Liver (tissue), 9 donors: ENCODE results near the gene EPB41L4B. TPM values are rescaled to one million over a fixed set of nuclear protein-coding genes. Genes with fewer than 3 reads are reported as not detected.

ENCODE experiments used
- DNase-seq: peaks from one replicate; pipeline ENCODE4 v3.0.0-alpha.2; 2017; ENCODE audit warnings: low spot score
- H3K27ac ChIP-seq, 2 donors: one replicate each; pipeline ENCODE4 v1.7.0; 2013; ENCODE audit warnings: inconsistent platforms in 2 of 2, low read length in 2 of 2, control low read depth in 1 of 2, low read depth in 1 of 2, mild to moderate bottlenecking in 1 of 2
- H3K27me3 ChIP-seq, 4 donors: one replicate each; pipeline versions ENCODE4 v1.6.1 to v1.7.0; 2013; ENCODE audit warnings: low read length in 3 of 4, inconsistent platforms in 1 of 4, mild to moderate bottlenecking in 1 of 4, moderate library complexity in 1 of 4; ENCODE audit not compliant: control insufficient read depth in 4 of 4, insufficient read depth in 4 of 4
- H3K36me3 ChIP-seq, 4 donors: one replicate each; pipeline versions ENCODE4 v1.6.1 to v1.7.0; 2013; ENCODE audit warnings: low read length in 3 of 4, mild to moderate bottlenecking in 3 of 4, low read depth in 1 of 4, moderate library complexity in 1 of 4; ENCODE audit not compliant: control insufficient read depth in 4 of 4, insufficient read depth in 3 of 4
- H3K4me1 ChIP-seq, 4 donors: one replicate each; pipeline versions ENCODE4 v1.6.1 to v1.7.0; 2013; ENCODE audit warnings: low read length in 3 of 4, mild to moderate bottlenecking in 3 of 4, moderate library complexity in 1 of 4; ENCODE audit not compliant: control insufficient read depth in 4 of 4, insufficient read depth in 4 of 4
- H3K4me3 ChIP-seq, 3 donors: one replicate each; pipeline versions ENCODE4 v1.6.1 to v1.7.0; 2013; ENCODE audit warnings: low read length in 3 of 3, control low read depth in 1 of 3, low read depth in 1 of 3, mild to moderate bottlenecking in 1 of 3
- H3K9ac ChIP-seq, 2 donors: one replicate each; pipeline ENCODE4 v1.7.0; 2013; ENCODE audit warnings: low read length in 2 of 2, mild to moderate bottlenecking in 2 of 2, moderate library complexity in 2 of 2, control low read depth in 1 of 2, low read depth in 1 of 2
- H3K9me3 ChIP-seq, 4 donors: one replicate each; pipeline versions ENCODE4 v1.6.1 to v1.7.0; 2013; ENCODE audit warnings: low read length in 3 of 4; ENCODE audit not compliant: control insufficient read depth in 4 of 4
- FOXA1 ChIP-seq: IDR thresholded peaks from 2 replicates; pipeline ENCODE4 v1.6.1; 2016; ENCODE audit warnings: antibody characterized with exemption
- FOXA2 ChIP-seq: IDR thresholded peaks from 2 replicates; pipeline ENCODE4 v1.6.1; 2016; ENCODE audit warnings: antibody characterized with exemption
- GABPA ChIP-seq, 2 donors: IDR thresholded peaks in 1 of 2; conservative IDR thresholded peaks in 1 of 2; 2 replicates each; pipeline ENCODE4 v1.6.1; 2016; ENCODE audit warnings: antibody characterized with exemption in 2 of 2, mild to moderate bottlenecking in 1 of 2, moderate library complexity in 1 of 2
- HNF4A ChIP-seq, 2 donors: conservative IDR thresholded peaks; 2 replicates each; pipeline ENCODE4 v1.6.1; 2016; ENCODE audit warnings: antibody characterized with exemption in 2 of 2, mild to moderate bottlenecking in 2 of 2
- JUND ChIP-seq, 2 donors: IDR thresholded peaks; 2 replicates each; pipeline ENCODE4 v1.6.1; 2016; ENCODE audit warnings: antibody characterized with exemption in 2 of 2
- NR2F2 ChIP-seq: IDR thresholded peaks from 2 replicates; pipeline ENCODE4 v1.6.1; 2016; ENCODE audit warnings: antibody characterized with exemption
- RAD21 ChIP-seq, 2 donors: IDR thresholded peaks; 2 replicates each; pipeline ENCODE4 v1.6.1; 2016; ENCODE audit warnings: antibody characterized with exemption in 2 of 2, mild to moderate bottlenecking in 2 of 2
- RXRA ChIP-seq, 2 donors: IDR thresholded peaks; 2 replicates each; pipeline ENCODE4 v1.6.1; 2017 to 2018; ENCODE audit warnings: antibody characterized with exemption in 2 of 2, mild to moderate bottlenecking in 1 of 2
- SP1 ChIP-seq: IDR thresholded peaks from 2 replicates; pipeline ENCODE4 v1.6.1; 2018; ENCODE audit warnings: antibody characterized with exemption, mild to moderate bottlenecking
- TAF1 ChIP-seq: conservative IDR thresholded peaks from 2 replicates; pipeline ENCODE4 v1.6.1; 2016; ENCODE audit warnings: antibody characterized with exemption, mild to moderate bottlenecking
- WGBS: extraction: QIAGEN DNeasy Blood & Tissue Kit; methylation state at CpG from one replicate; pipeline ENCODE4 v1.1.7; 2013; 5-methylcytosine and 5-hydroxymethylcytosine counted together
- polyA plus RNA-seq, 2 donors: library from polyadenylated mRNA; stranded (reverse) in 1 of 2; unstranded in 1 of 2; fragments of 200-250 nt in 1 of 2; fragments of >200 nt in 1 of 2; fragmentation: Nextera tagmentation in 1 of 2; extraction: Ambion mirVana in 1 of 2; gene quantifications; one replicate each; pipeline versions ENCODE4 v1.2.1 to v1.2.3, GENCODE V29; 2013 to 2015
- total RNA-seq, 2 donors: library from RNA; depleted of rRNA; stranded (reverse); fragments of >200 nt; gene quantifications; one replicate each; pipeline ENCODE4 v1.2.3, GENCODE V29; 2014
- TF ChIP-seq, protein P1 (sequence below): fragments of 150-350 bp; IDR thresholded peaks from 2 replicates; pipeline ENCODE4 v1.5.1; 2017; ENCODE audit warnings: improper control_type of control experiment, low read depth, low read length; ENCODE audit not compliant: missing input control
- TF ChIP-seq, protein P2 (sequence below): IDR thresholded peaks from 2 replicates; pipeline ENCODE4 v1.6.1; 2016; ENCODE audit warnings: antibody characterized with exemption, mild to moderate bottlenecking
- TF ChIP-seq, protein P3 (sequence below): IDR thresholded peaks from 2 replicates; pipeline ENCODE4 v1.6.1; 2016; ENCODE audit warnings: antibody characterized with exemption
- TF ChIP-seq, protein P4 (sequence below): IDR thresholded peaks from 2 replicates; pipeline ENCODE4 v1.6.1; 2016; ENCODE audit warnings: antibody characterized with exemption
- donor health status: healthy.
- donor health status: healthy.
- donor health status: healthy.
- donor health status: healthy.
- donor health status: healthy.

Gene EPB41L4B
- total and polyA plus RNA-seq, 4 donors: 9.9 to 42.6 (median 23.9) TPM

DNA sequence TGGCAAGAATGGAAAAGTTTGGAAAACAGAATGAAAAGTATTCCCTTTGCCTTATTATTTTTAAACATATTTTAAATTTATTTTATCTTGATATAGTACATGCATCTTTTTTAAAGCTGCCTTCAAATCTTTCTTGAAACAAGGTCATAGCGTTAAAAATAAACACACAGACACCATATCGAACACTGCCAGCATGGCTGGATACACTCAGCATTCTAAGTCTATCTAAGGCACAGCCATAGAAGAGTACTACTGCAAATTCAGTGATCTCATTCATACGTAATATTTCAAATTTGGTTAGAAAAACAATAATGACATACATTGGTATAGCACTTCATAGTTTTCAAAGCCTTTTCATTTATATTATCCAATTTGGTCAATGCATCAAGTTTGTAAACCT lies 57.5 kb downstream of the EPB41L4B start:
- H3K36me3 ChIP-seq: peaks cover 0 to 7% (median 4%) of the 10 kb centered on the region in 4 donors
- H3K4me1 ChIP-seq: peaks cover 0 to 10% (median 0%) of the 10 kb centered on the region in 4 donors
- 94% methylated on average over 3 of the region's 3 CpGs for WGBS
- DNase-seq: no peak
- no peaks in the 10 kb centered on the region for H3K9me3 ChIP-seq
- H3K27ac ChIP-seq: no peak overlapping the region
- TF ChIP-seq JUND (IDR thresholded peaks at IDR 0.05) (no peak), RAD21 (IDR thresholded peaks at IDR 0.05) (no peak), GABPA (IDR thresholded peaks at IDR 0.05 in 1 of 2, conservative IDR thresholded peaks at IDR 0.05 in 1 of 2) (no peak), FOXA2 (no peak), RXRA (IDR thresholded peaks at IDR 0.05) (no peak), FOXA1 (no peak), NR2F2 (no peak), HNF4A (conservative IDR thresholded peaks at IDR 0.05) (no peak)
- TF ChIP-seq, protein P1, sequence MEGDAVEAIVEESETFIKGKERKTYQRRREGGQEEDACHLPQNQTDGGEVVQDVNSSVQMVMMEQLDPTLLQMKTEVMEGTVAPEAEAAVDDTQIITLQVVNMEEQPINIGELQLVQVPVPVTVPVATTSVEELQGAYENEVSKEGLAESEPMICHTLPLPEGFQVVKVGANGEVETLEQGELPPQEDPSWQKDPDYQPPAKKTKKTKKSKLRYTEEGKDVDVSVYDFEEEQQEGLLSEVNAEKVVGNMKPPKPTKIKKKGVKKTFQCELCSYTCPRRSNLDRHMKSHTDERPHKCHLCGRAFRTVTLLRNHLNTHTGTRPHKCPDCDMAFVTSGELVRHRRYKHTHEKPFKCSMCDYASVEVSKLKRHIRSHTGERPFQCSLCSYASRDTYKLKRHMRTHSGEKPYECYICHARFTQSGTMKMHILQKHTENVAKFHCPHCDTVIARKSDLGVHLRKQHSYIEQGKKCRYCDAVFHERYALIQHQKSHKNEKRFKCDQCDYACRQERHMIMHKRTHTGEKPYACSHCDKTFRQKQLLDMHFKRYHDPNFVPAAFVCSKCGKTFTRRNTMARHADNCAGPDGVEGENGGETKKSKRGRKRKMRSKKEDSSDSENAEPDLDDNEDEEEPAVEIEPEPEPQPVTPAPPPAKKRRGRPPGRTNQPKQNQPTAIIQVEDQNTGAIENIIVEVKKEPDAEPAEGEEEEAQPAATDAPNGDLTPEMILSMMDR: no peak
- TF ChIP-seq, protein P2, sequence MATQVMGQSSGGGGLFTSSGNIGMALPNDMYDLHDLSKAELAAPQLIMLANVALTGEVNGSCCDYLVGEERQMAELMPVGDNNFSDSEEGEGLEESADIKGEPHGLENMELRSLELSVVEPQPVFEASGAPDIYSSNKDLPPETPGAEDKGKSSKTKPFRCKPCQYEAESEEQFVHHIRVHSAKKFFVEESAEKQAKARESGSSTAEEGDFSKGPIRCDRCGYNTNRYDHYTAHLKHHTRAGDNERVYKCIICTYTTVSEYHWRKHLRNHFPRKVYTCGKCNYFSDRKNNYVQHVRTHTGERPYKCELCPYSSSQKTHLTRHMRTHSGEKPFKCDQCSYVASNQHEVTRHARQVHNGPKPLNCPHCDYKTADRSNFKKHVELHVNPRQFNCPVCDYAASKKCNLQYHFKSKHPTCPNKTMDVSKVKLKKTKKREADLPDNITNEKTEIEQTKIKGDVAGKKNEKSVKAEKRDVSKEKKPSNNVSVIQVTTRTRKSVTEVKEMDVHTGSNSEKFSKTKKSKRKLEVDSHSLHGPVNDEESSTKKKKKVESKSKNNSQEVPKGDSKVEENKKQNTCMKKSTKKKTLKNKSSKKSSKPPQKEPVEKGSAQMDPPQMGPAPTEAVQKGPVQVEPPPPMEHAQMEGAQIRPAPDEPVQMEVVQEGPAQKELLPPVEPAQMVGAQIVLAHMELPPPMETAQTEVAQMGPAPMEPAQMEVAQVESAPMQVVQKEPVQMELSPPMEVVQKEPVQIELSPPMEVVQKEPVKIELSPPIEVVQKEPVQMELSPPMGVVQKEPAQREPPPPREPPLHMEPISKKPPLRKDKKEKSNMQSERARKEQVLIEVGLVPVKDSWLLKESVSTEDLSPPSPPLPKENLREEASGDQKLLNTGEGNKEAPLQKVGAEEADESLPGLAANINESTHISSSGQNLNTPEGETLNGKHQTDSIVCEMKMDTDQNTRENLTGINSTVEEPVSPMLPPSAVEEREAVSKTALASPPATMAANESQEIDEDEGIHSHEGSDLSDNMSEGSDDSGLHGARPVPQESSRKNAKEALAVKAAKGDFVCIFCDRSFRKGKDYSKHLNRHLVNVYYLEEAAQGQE: no peak
- TF ChIP-seq, protein P3, sequence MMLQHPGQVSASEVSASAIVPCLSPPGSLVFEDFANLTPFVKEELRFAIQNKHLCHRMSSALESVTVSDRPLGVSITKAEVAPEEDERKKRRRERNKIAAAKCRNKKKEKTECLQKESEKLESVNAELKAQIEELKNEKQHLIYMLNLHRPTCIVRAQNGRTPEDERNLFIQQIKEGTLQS: no peak
- TF ChIP-seq, protein P4, sequence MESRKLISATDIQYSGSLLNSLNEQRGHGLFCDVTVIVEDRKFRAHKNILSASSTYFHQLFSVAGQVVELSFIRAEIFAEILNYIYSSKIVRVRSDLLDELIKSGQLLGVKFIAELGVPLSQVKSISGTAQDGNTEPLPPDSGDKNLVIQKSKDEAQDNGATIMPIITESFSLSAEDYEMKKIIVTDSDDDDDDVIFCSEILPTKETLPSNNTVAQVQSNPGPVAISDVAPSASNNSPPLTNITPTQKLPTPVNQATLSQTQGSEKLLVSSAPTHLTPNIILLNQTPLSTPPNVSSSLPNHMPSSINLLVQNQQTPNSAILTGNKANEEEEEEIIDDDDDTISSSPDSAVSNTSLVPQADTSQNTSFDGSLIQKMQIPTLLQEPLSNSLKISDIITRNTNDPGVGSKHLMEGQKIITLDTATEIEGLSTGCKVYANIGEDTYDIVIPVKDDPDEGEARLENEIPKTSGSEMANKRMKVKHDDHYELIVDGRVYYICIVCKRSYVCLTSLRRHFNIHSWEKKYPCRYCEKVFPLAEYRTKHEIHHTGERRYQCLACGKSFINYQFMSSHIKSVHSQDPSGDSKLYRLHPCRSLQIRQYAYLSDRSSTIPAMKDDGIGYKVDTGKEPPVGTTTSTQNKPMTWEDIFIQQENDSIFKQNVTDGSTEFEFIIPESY: no peak
- H3K4me3 ChIP-seq: no peak overlapping the region
- H3K9ac ChIP-seq: no peak overlapping the region
- H3K27me3 ChIP-seq: no peaks in the 10 kb centered on the region

DNA sequence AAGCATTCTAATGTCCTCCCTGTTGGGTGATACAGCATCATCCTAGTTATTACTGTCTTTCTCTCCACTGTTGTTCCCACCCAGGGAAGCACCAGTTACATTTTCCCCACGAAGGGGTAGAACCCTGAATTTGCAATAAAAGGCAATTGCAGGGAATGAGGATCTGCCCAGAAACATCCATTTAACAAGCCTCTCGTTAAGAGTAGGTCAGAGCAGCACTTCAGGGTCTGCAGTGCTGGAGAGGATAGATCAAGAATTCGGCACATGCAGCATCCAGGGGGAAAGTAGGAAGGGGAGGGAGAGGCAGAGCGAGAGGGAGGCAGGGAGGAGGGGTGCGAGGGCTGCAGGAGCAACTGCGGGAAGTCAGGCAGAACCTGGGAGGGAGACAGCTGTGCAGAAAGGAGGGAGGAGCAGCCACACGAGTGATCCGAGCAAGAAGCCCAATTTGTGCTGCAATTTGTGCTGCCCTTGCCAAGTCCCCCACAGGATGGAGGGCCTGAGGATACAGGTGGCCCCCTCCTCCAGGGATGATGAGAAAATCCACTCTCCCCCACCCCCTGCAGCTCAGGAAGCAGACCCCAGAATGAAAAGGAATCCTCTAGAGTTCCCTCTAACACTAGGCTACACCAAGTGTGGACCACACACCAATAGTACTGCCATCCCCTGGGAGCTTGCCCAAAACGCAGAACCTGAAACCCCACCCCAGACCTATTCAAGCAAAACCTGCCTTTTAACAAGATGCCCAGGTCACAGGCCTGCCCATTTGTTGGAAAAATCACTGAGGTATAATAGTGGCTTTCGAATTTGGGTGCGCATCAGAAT lies 62.2 kb downstream of the EPB41L4B start:
- TF ChIP-seq SP1 (no peak), TAF1 (no peak), RXRA (IDR thresholded peaks at IDR 0.05) (no peak)
- Histone ChIP-seq H3K9me3 (no peaks in the 10 kb centered on the region), H3K4me3 (no peak overlapping the region), H3K27ac (no peak overlapping the region), H3K9ac (no peak overlapping the region), H3K27me3 (no peaks in the 10 kb centered on the region), H3K4me1 (peaks cover 0 to 21% (median 17%) of the 10 kb centered on the region in 4 donors), H3K36me3 (no peaks in the 10 kb centered on the region)
- no peak for DNase-seq
- WGBS: 75% methylated on average over 11 of the region's 11 CpGs
